Activated T-helper 1 cell treated with Interleukin-2 at 50 U/mL for 16 hours (primary cell): ENCODE results near the gene KEAP1.
"Not testable (repeated sequence)": the region's sequence is repeated elsewhere in the genome, so short reads cannot be mapped to it uniquely, and the experiment has no call there.

ENCODE experiments used
- DNase-seq: peaks from one replicate; pipeline ENCODE4 v3.0.0-alpha.2; 2020; ENCODE audit warnings: low read depth

The KEAP1 gene

GRCh38 chr19:10503002-10503789, at the start of gene KEAP1:
Gene KEAP1, minus strand, starts transcription at chr19:10503356. Its CDS starts 3,323 bp downstream, at chr19:10500033.
- DNase-seq, result peak; percentile 10

- DNase-seq, result no peak
Measured at GRCh38 chr19:10552510-10553053, 49.4 kb upstream of the KEAP1 start.

GRCh38 chr19:10551698-10552301, 48.6 kb upstream of the KEAP1 start:
- no peak for DNase-seq

- DNase-seq, result not testable (repeated sequence)
Measured at GRCh38 chr19:10551006-10551405, 47.9 kb upstream of the KEAP1 start.

- DNase-seq, result no peak
Measured at GRCh38 chr19:10550336-10550735, 47.2 kb upstream of the KEAP1 start.

- DNase-seq, result no peak
Measured at GRCh38 chr19:10549733-10550132, 46.6 kb upstream of the KEAP1 start.

- DNase-seq, result no peak
Measured at GRCh38 chr19:10548746-10549276, 45.7 kb upstream of the KEAP1 start.

GRCh38 chr19:10546817-10547216, 43.7 kb upstream of the KEAP1 start:
- DNase-seq, result no peak

- no peak for DNase-seq
Measured at GRCh38 chr19:10544753-10545251, 41.6 kb upstream of the KEAP1 start.

- DNase-seq, result no peak
Measured at GRCh38 chr19:10544242-10544752, 41.1 kb upstream of the KEAP1 start.

GRCh38 chr19:10543420-10544241, 40.5 kb upstream of the KEAP1 start, which contains the start of gene ATG4D:
Gene ATG4D, plus strand, starts transcription at chr19:10543904. Its CDS starts 187 bp downstream, at chr19:10544091.
- DNase-seq, result peak; percentile 71

GRCh38 chr19:10543059-10543419, 39.9 kb upstream of the KEAP1 start:
- DNase-seq, result no peak

GRCh38 chr19:10539016-10539415, 35.9 kb upstream of the KEAP1 start:
- DNase-seq, result not testable (repeated sequence)

GRCh38 chr19:10538204-10538983, 35.2 kb upstream of the KEAP1 start:
- DNase-seq, result no peak

GRCh38 chr19:10537668-10538067, 34.5 kb upstream of the KEAP1 start:
- DNase-seq, result no peak

GRCh38 chr19:10535613-10536012, 32.5 kb upstream of the KEAP1 start:
- no peak for DNase-seq

- DNase-seq, result no peak
Measured at GRCh38 chr19:10533646-10534386, 30.7 kb upstream of the KEAP1 start.

GRCh38 chr19:10532457-10532856, 29.3 kb upstream of the KEAP1 start:
- no peak for DNase-seq

GRCh38 chr19:10526887-10527286, 23.7 kb upstream of the KEAP1 start:
- DNase-seq, result not testable (repeated sequence)

- DNase-seq, result no peak
Measured at GRCh38 chr19:10525636-10526035, 22.5 kb upstream of the KEAP1 start.
